DOHH2 (cell line): ENCODE results near the gene PRDM15.
A peak's percentile ranks its signal among the peaks of the same experiment; 100 is the strongest.

Experiments
- H3F3A ChIP-seq: fragments of 200-600 bp; sonication (generic), shearing (Covaris generic); 2 replicates; pipeline ENCODE4 v1.6.0; 2016; ENCODE audit warnings: antibody characterized with exemption, mild to moderate bottlenecking; ENCODE audit not compliant: control insufficient read depth, insufficient read depth
- H3K27ac ChIP-seq: fragments of 200-600 bp; sonication (generic); 2 replicates; pipeline ENCODE4 v1.5.1; 2014; ENCODE audit warnings: low read depth, mild to moderate bottlenecking, low read length, moderate library complexity
- H3K27me3 ChIP-seq: fragments of 200-600 bp; sonication (generic); 2 replicates; pipeline ENCODE4 v1.6.1; 2014; ENCODE audit warnings: mild to moderate bottlenecking, low read length, mixed read lengths; ENCODE audit not compliant: control insufficient read depth
- H3K36me3 ChIP-seq: fragments of 200-600 bp; sonication (generic); 2 replicates; pipeline ENCODE4 v1.6.1; 2014; ENCODE audit warnings: mild to moderate bottlenecking, low read length, moderate library complexity, mixed read lengths; ENCODE audit not compliant: control insufficient read depth
- H3K4me1 ChIP-seq: fragments of 200-600 bp; sonication (generic); 2 replicates; pipeline ENCODE4 v1.6.1; 2014; ENCODE audit warnings: mild to moderate bottlenecking, low read length, mixed read lengths; ENCODE audit not compliant: control insufficient read depth
- H3K4me2 ChIP-seq: fragments of 200-600 bp; sonication (generic); 2 replicates; pipeline ENCODE4 v1.6.0; 2014; ENCODE audit warnings: mild to moderate bottlenecking, low read length, moderate library complexity
- H3K4me3 ChIP-seq: fragments of 200-600 bp; sonication (generic); 2 replicates; pipeline ENCODE4 v1.5.1; 2014; ENCODE audit warnings: mild to moderate bottlenecking, low read length, mixed read lengths
- H3K79me2 ChIP-seq: fragments of 200-600 bp; sonication (generic); 2 replicates; pipeline ENCODE4 v1.6.1; 2014; ENCODE audit warnings: mild to moderate bottlenecking, low read length, mixed read lengths; ENCODE audit not compliant: control insufficient read depth
- H3K9me2 ChIP-seq: fragments of 200-600 bp; sonication (generic); replicated peaks from 2 replicates; pipeline ENCODE4 v1.6.1; 2014; ENCODE audit warnings: mild to moderate bottlenecking, low read length, mixed read lengths; ENCODE audit not compliant: control insufficient read depth
- H3K9me3 ChIP-seq: fragments of 200-600 bp; sonication (generic); 2 replicates; pipeline ENCODE4 v1.6.1; 2014; ENCODE audit warnings: antibody characterized with exemption, low read length, mixed read lengths; ENCODE audit not compliant: control insufficient read depth, insufficient read depth
- H4K20me1 ChIP-seq: fragments of 200-600 bp; sonication (generic); 2 replicates; pipeline ENCODE4 v1.6.0; 2014; ENCODE audit warnings: low read depth, mild to moderate bottlenecking, antibody characterized with exemption, low read length, moderate library complexity; ENCODE audit not compliant: control insufficient read depth, insufficient read depth
- EZH2phosphoT487 ChIP-seq: fragments of 200-600 bp; sonication (generic); IDR thresholded peaks from 2 replicates; pipeline ENCODE4 v1.6.1; 2017; ENCODE audit warnings: borderline replicate concordance, mild to moderate bottlenecking, antibody characterized with exemption, low read length, moderate library complexity, mixed read lengths
- TF ChIP-seq, protein P1 (sequence below): fragments of 200-600 bp; sonication (generic); IDR thresholded peaks from one replicate; pipeline ENCODE4 v1.5.1; 2014; ENCODE audit warnings: antibody characterized with exemption, mild to moderate bottlenecking, low read depth, low read length; ENCODE audit not compliant: poor library complexity, severe bottlenecking

Gene PRDM15

GRCh38 chr21:41875086-41875485, 4.1 kb downstream of the PRDM15 start:
- TF ChIP-seq, protein P1, sequence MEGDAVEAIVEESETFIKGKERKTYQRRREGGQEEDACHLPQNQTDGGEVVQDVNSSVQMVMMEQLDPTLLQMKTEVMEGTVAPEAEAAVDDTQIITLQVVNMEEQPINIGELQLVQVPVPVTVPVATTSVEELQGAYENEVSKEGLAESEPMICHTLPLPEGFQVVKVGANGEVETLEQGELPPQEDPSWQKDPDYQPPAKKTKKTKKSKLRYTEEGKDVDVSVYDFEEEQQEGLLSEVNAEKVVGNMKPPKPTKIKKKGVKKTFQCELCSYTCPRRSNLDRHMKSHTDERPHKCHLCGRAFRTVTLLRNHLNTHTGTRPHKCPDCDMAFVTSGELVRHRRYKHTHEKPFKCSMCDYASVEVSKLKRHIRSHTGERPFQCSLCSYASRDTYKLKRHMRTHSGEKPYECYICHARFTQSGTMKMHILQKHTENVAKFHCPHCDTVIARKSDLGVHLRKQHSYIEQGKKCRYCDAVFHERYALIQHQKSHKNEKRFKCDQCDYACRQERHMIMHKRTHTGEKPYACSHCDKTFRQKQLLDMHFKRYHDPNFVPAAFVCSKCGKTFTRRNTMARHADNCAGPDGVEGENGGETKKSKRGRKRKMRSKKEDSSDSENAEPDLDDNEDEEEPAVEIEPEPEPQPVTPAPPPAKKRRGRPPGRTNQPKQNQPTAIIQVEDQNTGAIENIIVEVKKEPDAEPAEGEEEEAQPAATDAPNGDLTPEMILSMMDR: no peak
- TF ChIP-seq EZH2phosphoT487: no peak
- Histone ChIP-seq H3K36me3 (peaks cover 33% of the 10 kb centered on the region), H3K79me2 (peaks cover 85% of the 10 kb centered on the region), H4K20me1 (no peaks in the 10 kb centered on the region), H3K9me3 (no peaks in the 10 kb centered on the region), H3K4me3 (peak overlapping the region; percentile 94), H3K4me2 (peak overlapping the region; percentile 82), H3F3A (peaks cover 60% of the 10 kb centered on the region), H3K4me1 (peaks cover 84% of the 10 kb centered on the region), H3K9me2 (no peaks in the 10 kb centered on the region), H3K27ac (peak overlapping the region; percentile 92), H3K27me3 (no peaks in the 10 kb centered on the region)

DNA sequence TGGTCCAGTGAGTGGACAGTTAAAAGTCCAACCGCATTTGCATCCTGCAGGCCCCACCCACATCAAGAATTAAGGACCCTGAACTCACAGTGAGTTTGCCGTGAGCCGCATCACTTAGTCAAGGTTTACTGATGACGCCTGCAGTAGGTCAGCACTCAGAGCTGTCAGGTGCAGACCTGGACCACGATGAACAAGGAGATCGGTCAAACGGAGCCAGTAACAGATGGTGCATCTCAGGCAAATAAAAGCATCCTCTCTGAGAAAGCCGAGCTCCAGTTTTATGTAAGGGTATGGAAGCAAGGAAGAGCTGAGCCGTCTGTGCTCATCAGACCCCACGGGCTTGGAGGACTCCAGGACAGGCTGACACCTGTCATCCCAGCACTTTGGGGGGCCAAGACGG, 4.5 kb downstream of the PRDM15 start:
- Histone ChIP-seq H3K9me3 (no peaks in the 10 kb centered on the region), H3K79me2 (peaks cover 80% of the 10 kb centered on the region), H3K27ac (peak overlapping the region; percentile 92), H3K4me1 (peaks cover 84% of the 10 kb centered on the region), H3F3A (peaks cover 64% of the 10 kb centered on the region), H3K36me3 (peaks cover 32% of the 10 kb centered on the region), H3K9me2 (no peaks in the 10 kb centered on the region), H4K20me1 (no peaks in the 10 kb centered on the region), H3K4me2 (peak overlapping the region; percentile 82), H3K27me3 (no peaks in the 10 kb centered on the region), H3K4me3 (peak overlapping the region; percentile 94)
- TF ChIP-seq EZH2phosphoT487: no peak
- TF ChIP-seq, protein P1: no peak

DNA sequence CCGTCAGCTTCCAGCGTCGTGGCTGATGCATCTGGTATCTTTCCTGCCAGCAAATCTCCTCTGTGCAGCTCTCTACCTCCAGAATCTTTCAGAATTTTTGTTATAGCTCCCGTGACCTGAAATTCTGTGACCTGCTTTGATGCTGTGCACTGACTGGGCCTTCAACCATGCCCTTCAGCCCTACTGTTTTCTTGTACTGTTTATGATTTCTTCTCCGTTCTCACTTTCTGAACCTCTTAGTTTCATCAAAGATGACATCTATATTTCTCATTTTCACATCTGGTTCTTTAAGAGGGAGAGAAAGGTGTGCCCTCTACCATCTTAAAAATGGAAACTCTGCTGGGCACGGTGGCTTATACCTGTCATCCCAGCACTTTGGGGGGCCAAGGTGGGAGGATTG, 5.7 kb downstream of the PRDM15 start:
- Histone ChIP-seq H3K4me1 (peaks cover 96% of the 10 kb centered on the region), H3K4me2 (peak overlapping the region; percentile 82), H3K9me2 (no peaks in the 10 kb centered on the region), H3F3A (peaks cover 73% of the 10 kb centered on the region), H3K9me3 (no peaks in the 10 kb centered on the region), H3K27ac (peak overlapping the region; percentile 92), H3K79me2 (peaks cover 77% of the 10 kb centered on the region), H3K27me3 (no peaks in the 10 kb centered on the region), H4K20me1 (no peaks in the 10 kb centered on the region), H3K36me3 (peaks cover 29% of the 10 kb centered on the region), H3K4me3 (peak overlapping the region; percentile 41)
- TF ChIP-seq, protein P1: no peak
- no peak for TF ChIP-seq EZH2phosphoT487
